ENCODE data around the gene APOF.
"Not testable (repeated sequence)": the region's sequence is repeated elsewhere in the genome, so short reads cannot be mapped to it uniquely, and the experiment has no call there.

APOF gene

DNA sequence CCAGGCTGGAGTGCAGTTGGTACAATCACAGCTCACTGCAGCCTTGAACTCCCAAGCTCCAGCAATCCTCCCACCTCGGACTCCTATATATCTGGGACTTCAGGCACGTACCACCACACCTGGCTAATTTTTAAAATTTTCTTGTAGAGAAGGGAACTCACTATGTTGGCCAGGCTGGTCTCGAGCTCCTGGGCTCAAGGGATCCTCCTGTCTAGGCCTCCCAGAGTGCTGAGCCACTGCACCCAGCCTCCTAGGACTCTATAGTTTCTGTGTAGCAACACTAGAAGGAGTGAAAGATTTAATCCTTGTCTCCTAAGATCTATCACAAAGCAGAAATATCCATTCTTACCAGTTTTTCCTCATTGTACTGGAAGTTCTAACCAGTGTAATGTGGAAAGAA lies 4.3 kb upstream of the APOF start:
- DNase-seq = no peak

DNA sequence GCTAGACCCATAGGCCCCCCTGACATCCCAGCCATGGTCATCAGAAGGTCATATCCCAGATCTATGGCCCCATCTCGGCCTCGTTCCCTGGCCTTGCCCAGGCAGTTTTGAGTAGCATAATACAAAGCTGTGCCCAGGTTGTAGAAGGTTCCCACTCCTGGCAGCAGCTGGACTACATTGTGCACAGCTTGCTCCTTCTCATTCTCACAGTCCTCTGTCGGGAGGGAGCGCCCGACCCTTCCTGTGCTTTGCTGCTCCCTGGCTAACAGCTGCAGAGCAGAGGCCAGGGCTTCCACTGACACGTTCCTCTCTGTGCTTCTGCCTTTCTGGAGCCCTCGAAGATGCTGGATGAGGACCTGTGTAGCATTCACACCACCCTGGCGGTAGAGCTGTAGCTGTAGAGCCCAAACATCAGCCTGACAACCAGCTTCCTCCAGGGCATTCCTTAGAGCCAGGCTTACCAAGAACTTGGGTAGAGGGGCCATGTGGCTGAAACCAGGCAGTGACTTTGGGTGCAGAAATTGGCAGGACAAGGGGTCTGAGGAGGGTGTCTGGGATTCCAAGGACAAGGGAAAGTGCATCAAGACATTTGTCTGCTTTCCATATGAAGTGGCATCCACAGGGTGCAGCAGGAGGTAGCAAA lies 1.0 kb downstream of the APOF start:
- DNase-seq = no peak

DNA sequence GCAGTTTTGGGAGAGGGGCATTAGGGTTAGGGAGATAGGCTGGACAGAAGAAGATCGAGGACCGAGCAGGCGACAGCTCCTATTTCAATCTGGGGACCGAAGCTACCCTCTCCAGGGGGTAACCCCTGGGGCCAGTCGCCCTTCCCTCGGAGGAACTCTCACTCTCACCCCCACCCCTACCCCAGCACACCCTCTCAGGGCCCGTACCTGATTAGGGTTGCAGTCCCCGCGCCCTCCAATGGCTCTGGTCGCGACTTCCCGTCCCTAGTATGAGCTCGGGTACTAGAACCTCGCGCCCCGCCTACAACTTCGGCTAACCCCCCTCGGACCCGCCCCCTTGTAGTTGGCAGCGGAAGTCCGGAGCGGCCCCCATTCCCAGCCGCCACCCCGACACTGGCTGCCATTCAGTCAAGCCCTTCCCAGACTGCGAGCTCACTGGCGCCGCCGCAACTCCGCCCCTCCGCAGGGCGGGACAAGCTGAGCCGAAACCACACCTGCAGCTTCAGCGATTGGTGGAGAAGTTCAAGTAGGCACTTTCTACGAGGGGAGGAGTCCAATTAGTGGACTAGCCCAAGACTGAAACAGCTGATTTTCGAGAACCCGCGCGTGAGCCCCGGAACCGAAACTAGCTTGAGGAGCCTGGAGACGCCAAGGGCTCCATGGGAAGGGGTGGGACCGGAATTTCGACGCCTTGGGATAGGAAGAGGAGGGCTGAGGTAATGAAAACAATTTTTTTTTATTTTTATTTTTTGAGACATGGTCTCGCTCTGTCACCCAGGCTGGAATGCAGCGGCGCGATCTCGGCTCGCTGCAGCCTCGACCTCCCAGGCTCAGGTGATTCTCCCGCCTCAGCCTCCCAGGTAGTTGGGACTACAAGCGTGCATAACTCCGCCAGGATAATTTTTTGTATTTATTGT lies 2.5 kb downstream of the APOF start, which contains the start of gene STAT2:
TSS of gene STAT2 (minus strand) at position 257 of the 917 bp plus-strand sequence. CDS start 3,536 bp downstream, outside the sequence.
- DNase-seq = peak; percentile 96

DNA sequence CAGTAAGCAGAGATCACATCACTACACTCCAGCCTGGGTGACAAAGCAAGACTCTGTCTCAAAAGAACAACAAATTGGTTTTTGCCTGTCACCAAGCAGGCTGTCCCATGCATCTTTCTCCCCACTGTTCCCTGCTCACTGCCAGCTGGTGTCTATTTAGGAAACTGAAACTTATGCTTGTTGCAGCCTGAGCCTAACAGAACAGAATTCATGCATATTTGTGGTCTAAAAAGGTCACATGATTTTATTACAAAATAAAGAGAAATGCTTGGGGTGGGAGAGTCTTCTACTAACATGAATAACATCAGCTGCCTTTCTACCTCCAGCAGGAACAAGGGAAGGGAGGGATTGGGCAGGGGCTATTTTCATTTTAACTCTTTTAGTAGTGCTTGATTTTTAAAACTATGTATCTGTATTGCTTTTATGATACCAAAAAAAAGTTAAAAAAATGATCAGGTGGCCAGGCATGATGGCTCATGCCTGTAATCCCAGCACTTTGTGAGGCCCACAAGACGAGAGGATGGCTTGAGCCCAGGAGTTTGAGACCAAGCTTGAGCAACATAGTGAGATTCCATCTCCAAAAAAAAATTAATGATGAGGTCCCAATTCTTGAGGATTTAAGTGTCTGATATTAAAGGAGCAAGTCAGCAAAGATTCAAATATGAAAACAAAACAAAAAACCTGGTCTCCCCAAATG lies 3.7 kb downstream of the APOF start:
- no peak for DNase-seq

DNA sequence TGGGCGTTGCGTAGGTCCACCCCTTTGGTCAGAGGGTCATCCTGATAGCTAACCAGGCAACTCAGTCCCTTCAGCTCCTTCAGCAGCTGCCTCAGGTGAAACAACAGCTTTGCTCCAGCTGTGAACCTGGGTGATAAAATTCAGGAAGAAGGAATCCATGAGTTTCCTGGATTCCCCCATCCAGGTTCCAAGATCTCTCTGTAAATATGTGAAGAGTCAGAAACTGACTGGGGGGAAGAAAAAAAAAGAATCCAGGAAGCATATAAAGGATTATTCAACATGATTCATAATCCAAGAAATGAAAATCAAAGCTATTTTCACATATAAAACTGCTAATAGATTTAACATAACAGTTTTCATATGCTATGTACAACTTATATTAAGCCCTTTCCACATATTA lies 11.3 kb downstream of the APOF start:
- no peak for DNase-seq

DNA sequence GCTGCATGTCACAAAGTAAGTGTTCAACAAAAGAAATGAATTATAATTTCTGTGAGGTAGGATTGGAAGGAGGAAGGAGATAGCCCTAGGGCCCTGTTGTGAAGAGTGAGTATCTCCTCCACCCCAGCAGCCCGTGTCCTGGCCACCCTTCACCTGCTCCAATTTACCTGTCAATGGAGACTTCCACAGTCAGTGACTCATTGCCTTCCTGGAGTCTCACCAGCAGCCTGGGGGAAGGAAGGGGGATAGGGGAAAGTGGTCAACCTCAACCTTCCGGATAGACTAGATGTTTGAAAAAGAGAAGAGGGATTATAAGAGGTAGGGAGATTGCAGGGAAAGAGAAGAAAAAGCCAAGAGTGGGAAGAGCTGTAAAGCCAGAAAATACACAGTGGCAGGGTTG lies 12.0 kb downstream of the APOF start:
- no peak for DNase-seq

DNA sequence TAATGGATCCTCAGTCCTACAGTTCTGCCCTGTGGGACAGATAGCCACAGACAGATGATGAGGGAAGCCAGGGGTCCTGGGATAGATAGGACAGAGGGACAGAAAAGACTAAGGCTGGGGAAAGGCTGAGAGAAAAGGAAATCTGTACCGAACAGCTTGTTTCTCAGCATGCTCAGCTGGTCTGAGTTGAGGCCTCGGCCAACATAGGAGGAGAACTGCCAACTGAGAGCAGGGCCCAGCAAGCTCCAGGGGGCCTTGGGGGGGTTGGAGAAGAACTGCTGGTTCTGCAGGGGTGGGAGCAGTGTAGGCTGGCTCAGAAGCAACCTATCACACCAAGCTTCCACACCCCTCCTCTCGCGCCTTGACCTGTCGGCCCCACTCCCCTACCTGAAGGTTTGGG lies 13.9 kb downstream of the APOF start:
- DNase-seq = no peak

DNA sequence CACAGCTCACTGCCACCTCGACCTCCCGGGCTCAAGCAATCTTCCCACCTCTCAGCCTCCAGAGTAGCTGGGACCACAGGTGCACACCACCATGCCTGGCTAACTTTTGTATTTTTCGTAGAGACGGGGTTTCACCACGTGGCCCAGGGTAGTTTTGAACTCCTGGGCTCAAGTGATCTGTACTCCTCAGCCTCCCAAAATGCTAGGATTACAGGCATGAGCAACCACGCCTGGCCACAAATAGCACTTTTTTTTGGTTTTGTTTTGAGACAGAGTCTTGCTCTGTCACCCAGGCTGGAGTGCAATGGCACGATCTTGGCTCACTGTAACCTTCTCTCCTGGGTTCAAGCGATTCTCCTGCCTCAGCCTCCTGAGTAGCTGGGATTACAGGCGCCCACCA lies 15.4 kb downstream of the APOF start:
- DNase-seq = not testable (repeated sequence)

DNA sequence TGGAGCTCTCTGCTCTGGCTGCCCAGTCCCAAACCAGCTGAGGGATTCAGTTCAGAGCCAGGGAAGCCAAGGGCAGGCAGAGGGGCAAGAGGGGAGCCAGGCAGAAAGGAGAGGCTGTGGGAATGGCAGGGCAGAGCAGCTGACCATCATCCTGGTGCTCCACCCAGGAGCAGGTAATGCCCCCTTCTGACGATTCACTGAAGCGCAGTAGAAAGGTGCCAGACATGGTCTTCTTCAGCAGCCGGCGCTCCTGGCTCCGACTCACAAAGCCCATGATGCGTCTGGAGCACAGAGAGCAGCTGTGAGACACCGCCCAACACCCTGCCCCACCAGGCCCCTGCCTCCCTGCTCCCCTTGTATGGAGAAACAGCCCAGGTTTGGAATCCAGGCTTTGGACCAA lies 16.0 kb downstream of the APOF start:
- no peak for DNase-seq

DNA sequence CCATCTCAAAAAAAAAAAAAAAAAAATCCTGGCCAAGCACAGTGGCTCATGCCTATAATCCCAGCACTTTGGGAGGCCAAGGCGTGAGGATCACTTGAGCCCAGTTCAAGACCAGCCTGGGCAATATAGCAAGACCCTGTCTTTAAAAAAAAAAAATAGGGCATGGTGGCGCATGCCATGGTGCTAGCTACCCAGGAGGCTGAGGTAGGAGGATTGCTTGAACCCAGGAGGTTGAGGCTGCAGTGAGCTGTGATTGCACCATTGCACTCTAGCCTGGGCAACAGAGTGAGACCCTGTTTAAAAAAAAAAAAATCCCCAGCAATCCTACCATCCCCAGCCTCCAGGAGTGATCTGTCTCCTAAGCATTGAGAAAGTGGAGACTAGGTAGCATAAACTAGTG lies 20.4 kb downstream of the APOF start:
- not testable (repeated sequence) for DNase-seq

DNA sequence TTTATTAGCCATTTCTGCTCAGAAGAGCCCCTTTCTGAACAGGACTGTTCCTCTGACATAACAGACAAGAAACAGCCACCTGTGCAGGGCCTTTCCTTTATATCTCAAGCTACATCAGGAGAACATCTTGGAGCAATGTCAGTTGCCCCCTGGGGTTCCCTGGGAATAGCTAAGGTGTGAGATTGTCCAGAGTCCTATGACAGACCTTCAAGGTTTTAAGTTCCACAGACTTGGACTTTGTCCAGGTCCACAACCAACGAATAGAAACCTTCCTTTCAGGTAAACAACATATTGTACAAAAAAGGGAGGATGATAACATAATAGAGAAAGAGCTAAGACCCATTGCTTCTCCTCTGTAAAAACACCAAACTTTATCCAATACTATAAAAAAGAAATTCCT lies 21.0 kb downstream of the APOF start:
- no peak for DNase-seq

DNA sequence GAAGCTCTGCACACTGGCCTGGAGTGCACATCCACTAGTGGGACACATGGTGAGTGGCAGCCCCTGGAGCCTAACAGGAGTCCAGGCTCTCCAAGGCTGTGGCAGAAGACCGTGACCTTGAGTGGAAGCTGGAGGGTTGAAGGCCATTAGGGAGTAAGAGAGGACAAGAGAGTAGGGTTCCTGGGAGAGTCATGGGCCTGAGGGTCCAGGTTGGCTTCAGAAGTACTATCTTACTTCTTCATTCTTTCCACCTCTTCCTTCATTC lies 23.6 kb downstream of the APOF start:
- DNase-seq = no peak

DNA sequence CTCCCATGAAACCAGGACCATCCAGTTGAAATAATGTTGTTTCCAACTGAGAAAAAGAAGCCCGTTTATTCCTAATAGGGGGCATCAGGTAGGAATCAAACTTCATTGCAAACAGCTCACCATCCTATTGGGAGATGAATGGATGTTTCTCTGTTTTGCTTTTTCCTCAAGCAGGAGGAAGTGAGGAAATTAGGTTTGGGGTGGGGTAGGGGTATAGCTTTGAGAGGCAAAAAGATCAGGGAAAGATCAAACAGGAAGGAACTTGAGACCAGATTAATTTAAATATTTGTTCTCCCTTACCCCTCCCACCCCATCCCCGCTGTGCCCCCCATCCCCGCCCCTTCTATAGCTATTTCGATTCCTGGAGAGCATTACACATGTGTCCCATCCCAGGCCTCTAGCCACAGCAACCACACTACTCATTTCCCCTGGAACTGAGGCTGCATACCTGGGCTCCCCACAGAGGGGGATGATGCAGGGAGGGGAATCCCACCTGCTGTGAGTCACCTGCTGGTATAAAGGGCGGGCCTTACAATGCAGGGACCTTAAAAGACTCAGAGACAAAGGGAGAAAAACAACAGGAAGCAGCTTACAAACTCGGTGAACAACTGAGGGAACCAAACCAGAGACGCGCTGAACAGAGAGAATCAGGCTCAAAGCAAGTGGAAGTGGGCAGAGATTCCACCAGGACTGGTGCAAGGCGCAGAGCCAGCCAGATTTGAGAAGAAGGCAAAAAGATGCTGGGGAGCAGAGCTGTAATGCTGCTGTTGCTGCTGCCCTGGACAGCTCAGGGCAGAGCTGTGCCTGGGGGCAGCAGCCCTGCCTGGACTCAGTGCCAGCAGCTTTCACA lies 24.1 kb downstream of the APOF start, which contains the start of gene IL23A:
TSS of gene IL23A (plus strand) at position 577 of the 850 bp plus-strand sequence. CDS start at position 738, 161 bp downstream.
- DNase-seq = peak; percentile 64

DNA sequence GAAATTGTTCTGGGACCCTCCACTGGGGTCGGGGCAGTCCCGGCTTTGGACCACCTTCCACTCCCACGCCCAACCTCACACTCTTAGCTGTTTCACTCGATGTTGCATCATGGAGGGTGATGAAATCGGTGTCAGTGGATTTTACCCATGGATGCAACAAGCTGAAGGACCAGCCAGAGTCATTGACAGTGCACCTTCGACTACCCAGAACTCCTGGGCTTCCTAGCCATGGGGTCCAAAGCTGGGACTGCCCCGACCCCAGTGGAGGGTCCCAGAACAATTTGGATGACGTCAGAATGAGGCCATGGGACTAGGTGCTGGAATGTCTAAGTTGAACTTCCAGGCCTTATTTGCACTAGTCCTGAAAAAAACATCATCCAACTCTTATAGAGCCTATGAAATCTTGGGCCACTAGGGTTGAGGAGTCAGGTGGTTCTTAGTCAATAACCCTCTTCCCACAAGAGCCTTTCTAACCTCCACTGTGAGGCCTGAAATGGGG lies 24.9 kb downstream of the APOF start:
- DNase-seq = no peak

DNA sequence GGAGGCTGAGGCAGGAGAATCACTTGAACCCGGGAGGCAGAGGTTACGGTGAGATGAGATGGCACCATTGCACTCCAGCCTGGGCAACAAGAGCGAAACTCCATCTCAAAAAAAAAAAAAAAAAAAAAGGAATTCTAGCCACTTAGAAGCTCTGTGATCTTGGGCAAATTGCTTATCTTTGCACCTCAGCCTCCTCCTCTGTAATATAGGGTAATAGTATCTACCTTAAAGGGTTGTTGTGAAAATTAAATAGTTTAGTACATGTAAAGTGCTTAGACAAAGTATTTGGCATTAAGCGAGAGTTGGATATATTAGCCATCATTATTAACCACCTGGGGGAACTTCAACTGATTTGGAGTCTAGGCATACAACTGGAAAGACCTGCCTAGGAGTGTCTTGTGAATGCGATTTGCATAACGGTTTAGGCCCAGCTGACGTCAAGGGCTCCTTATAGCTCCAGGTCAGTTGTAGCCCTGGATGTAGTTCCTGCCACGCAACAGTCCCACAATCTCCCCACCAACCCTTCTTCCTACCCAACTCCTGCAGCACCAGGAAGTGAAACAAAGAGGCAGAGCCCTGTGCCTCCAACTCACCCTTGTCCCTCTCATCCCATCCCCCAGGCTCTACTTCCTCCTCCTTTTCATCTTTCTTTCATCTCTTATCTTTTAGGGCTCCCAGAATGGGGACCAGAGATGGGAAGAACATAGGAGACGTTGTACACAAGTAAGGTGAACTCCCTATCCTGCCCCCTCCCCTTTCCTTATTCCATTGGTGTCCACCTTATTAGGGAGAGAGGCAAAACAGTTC lies 26.1 kb downstream of the APOF start:
- no peak for DNase-seq

DNA sequence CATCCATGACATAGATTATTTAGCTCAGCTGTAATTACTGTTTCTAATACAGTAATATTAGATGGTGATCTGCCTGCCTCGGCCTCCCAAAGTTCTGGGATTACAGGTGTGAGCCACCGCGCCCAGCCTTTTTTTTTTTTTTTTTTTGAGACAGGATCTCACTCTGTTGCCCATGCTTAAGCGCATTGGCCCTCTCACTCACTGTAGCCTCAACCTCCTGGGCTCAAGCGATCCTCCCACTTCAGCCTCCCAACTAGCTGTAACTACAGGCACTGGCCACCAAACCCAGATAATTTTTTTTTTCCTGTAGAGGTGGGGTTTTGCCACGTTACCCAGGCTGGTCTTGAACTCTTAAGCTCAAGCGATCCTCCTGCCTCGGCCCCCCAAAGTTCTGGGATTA lies 27.1 kb downstream of the APOF start:
- DNase-seq = not testable (repeated sequence)

DNA sequence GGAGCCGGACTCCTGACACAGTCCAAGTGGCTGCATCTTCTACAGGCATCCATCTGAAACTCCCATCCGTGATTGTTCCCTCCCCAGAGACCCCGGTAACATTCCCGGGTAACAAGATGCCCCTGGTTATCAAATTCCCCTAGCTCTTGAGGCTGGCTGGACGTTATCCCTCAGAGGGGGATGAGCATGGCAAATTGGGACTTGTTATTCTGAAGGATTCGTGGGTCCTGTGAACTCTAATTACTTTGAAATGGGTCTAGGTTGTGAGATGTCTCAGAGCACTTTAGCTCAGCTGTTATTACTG lies 28.2 kb downstream of the APOF start:
- no peak for DNase-seq

DNA sequence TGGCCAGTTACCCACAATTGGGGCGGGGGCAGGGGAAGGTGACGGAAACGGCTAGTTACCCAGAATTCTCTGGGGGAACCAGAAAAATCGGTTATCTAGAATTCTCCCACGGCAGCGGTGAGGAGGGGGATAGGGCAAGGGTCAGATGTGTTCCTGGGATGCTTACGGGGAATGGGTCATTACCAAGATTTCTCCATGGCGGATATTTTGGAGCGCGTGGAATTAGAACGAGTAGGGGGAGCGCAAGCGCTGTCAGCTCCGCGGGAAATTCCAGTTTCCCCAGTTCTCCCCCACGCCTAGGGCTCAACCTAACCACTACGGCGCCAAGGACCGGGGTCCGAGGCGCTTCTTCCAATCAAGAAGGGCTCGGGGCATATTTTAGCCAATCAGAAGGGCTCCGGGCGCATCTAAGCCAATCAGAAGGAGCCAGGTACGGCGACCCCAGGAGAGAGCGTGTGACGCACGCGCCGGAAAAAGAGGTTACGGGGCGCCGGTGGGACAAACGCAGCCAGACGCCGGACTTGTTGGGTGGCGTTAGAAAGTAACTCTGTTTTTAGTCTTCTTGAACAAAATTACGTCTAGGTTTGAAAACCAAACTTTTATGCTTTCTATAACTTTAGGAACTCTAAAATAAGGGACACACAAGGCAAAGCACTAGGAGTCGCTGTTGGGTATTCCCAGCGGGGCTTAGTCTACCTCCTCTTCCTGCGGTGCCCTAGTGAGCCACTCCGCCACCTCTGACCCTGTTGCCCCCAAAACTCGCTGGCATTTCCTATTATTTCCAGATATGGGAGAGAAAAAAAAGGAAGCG lies 28.8 kb downstream of the APOF start, which contains the start of gene PAN2:
TSS of gene PAN2 (minus strand) at position 322 of the 811 bp plus-strand sequence. CDS start 906 bp downstream, outside the sequence.
- DNase-seq = peak; percentile 92

DNA sequence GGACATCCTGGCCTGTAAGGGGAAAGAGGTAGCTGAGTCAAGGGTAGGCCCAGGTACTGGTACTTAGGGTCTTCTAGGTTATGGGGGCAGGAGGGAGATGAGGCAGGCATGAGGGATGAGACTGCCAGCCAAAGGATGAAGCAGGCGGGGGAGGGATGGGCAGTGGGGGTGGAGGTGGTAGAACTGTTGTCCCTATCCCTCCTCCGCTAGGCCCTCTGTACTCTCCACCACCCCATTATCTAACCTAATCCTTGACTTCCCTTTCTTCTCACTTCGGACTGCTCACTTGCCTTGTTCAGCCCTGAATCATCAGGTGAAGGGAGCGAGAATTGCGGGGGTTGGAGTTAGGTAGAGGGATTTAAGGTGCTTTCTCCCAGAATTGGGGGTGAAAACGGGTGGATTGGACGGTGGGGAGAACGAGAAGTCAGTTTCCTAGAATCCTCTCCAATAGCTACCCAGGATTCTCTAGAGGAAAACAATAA lies 29.4 kb downstream of the APOF start:
- no peak for DNase-seq

DNA sequence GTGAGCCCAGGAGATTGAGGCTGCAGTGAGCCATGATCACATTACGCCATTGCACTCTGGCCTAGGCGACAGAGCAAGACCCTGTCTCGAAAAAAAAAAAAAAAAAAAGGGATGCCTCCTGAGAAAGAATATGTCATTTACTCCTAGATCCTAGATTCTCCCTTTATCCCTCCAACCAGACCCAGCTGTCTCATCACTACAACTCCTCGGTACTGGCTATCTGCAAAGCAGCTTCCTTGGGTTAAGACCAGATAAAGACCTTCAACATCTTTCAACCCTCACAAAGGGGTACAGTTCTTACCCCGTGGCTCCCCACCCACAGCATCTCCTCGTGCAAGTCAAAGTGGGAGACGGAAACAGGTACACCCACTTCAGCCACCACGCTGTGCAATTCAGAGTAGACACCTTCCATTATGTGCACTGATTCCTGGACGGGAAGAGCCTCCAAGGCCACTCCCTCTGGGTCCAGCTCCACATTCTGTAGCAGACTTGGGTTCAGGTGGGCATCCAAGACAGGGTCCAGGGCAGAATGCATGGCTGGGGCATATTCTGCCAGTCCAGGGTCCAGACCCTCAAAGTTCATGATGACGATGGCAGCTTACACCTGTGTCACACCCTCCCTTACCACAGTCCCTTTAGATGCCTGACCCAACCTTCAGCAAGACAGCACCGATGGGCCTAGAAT lies 30.0 kb downstream of the APOF start:
- DNase-seq = no peak
